B cell (primary cell): ENCODE measurements around the gene CAMK2D.

Experiments used
- CTCF ChIP-seq: fragments of 200-600 bp; IDR thresholded peaks from one replicate; pipeline ENCODE4 v1.8.0; 2022; ENCODE audit warnings: antibody characterized with exemption, mild to moderate bottlenecking
- EZH2 ChIP-seq: IDR thresholded peaks from 2 replicates; pipeline ENCODE4 v1.6.1; 2012; ENCODE audit warnings: borderline replicate concordance, low read depth, mild to moderate bottlenecking, moderate library complexity, low read length; ENCODE audit not compliant: insufficient read depth, poor library complexity, severe bottlenecking

DNA sequence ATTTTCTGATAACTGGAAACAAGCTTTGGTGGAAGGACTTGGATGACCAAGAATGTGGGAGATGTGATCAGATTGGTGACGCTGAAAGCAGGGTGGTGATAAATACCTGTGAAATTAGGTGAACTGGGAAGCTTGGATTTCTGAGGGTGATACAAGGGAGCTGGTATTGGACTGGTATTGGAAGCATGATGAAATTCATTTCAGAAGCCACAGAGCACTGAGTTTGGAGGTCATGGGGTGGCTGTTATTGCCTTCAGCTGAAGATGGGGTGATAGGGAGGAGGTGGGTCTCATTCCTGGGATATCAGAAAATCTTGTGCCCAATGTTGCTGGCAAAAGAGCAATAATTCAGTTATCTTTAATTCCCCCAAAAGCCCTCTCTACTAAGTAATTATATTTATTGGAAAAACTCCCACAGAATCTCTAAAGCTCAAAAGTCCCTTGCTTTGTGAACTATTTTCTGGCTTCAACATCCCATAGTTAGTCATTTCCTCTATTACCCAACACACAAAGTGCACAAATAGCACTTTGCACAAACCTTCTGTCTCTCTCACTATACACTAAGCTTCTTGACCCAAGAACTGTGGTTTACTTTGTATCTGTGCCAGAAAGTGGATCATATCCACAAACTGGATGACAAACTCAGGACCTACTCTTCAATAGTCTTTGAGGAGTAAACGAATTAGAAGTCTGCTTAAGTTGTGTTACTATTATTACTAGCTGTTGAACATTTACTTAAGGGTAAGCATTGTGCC, 23.1 kb upstream of the CAMK2D start:
- no peak for TF ChIP-seq CTCF
- TF ChIP-seq EZH2, result no peak
